Measurements from ENCODE around the gene BATF2.

- TF ChIP-seq CTCF (IDR thresholded peaks at IDR 0.05; ENCODE audit: poor library complexity, severe bottlenecking) (no peak), SMC3 (conservative IDR thresholded peaks at IDR 0.05; ENCODE audit: poor library complexity) (no peak), EP300 (conservative IDR thresholded peaks at IDR 0.05; ENCODE audit: poor library complexity, severe bottlenecking) (no peak), EZH2 (IDR thresholded peaks at IDR 0.05; ENCODE audit: borderline replicate concordance, insufficient read depth, low read length, poor library complexity, severe bottlenecking) (no peak), POLR2AphosphoS5 (IDR thresholded peaks at IDR 0.05) (no peak), REST (IDR thresholded peaks at IDR 0.05; ENCODE audit: borderline replicate concordance) (no peak), TAF1 (IDR thresholded peaks at IDR 0.05; ENCODE audit: low read depth) (no peak)
Observed at GRCh38 chr11:64976651-64977050, 20.1 kb downstream of the BATF2 start.

Data from neural cell (in vitro differentiated cells).